Epidermal melanocyte (primary cell): ENCODE data around the gene P4HA2.
"Not testable (repeated sequence)": the region's sequence is repeated elsewhere in the genome, so short reads cannot be mapped to it uniquely, and the experiment has no call there.

Source experiments
- DNase-seq: peaks from one replicate; pipeline ENCODE4 v3.0.0; 2011; ENCODE audit warnings: low spot score; ENCODE audit not compliant: insufficient read length

P4HA2 gene

DNA sequence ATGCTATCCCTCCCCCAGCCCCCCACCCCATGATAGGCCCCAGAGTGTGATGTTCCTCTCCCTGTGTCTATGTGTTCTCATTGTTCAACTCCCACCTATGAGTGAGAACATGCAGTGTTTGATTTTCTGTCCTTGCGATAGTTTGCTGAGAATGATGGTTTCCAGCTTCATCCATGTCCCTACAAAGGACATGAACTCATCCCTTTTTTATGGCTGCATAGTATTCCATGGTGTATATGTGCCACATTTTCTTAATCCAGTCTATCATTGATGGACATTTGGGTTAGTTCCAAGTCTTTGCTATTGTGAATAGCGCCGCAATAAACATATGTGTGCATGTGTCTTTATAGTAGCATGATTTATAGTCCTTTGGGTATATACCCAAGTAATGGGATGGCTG is 82.3 kb downstream of the P4HA2 start:
- DNase-seq: not testable (repeated sequence)

DNA sequence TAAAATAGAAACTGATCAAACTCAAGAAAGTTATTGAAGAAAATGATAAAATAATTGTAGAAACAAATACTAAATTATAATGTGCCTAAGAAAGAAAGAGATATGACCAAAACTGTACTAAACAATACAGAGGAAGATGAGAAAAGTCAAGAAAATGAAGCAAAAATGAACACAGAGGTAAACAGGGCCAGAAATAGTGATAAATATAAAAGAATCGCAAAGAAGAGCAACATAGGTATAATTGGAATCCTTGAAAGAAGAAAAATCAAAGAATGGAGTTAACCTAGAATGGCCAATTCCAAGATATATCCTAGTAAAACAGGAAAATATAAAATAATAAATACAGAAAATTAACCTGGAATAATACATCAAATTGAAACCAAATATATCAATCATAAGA is 84.5 kb downstream of the P4HA2 start:
- DNase-seq: no peak

DNA sequence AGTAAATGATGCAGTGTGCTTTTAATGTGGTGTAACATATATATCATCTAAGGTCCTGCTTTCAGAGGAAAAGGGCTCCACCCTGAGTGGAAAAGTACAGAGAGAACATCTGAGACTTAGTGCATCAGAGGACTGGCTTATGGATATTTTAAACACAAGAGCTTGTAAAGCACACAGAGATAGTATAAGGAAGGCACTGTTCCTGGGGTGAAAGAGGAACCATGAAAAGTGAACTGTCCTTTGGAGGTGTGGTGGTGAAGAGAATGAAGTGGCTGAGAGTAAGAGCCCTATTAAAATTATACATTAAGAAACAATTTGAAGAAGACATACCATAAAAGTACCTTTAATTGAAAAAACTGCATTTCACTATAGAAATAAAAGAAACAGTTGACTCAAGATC is 85.2 kb downstream of the P4HA2 start:
- no peak for DNase-seq
